ENCODE results near the gene NCKAP5.

The NCKAP5 gene

GRCh38 chr2:132691556-132691955 is 876.7 kb downstream of the NCKAP5 start:
- POLR2A ChIA-PET: no interaction called here
- DNase-seq (ENCODE audit: extremely low spot score): no peak
- TF ChIP-seq SUZ12 (IDR thresholded peaks at IDR 0.05): no peak
- TF ChIP-seq, protein P1, sequence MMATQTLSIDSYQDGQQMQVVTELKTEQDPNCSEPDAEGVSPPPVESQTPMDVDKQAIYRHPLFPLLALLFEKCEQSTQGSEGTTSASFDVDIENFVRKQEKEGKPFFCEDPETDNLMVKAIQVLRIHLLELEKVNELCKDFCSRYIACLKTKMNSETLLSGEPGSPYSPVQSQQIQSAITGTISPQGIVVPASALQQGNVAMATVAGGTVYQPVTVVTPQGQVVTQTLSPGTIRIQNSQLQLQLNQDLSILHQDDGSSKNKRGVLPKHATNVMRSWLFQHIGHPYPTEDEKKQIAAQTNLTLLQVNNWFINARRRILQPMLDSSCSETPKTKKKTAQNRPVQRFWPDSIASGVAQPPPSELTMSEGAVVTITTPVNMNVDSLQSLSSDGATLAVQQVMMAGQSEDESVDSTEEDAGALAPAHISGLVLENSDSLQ (IDR thresholded peaks at IDR 0.05): no peak
- TF ChIP-seq NFRKB (IDR thresholded peaks at IDR 0.05): no peak
- no peak for TF ChIP-seq FOXK2 (IDR thresholded peaks at IDR 0.05)
- TF ChIP-seq L3MBTL2 (conservative IDR thresholded peaks at IDR 0.05): no peak

GRCh38 chr2:132690664-132691303 is 877.5 kb downstream of the NCKAP5 start:
- no peak for DNase-seq (ENCODE audit: extremely low spot score)
- ChIA-PET CTCF (interaction anchor here (0.6 kb wide), 1 partner anchor 829 kb away, joined by 3 read pairs; no protein-coding TSS in a partner anchor), POLR2A (no interaction called here)
- no peak for TF ChIP-seq TARDBP (IDR thresholded peaks at IDR 0.05)
- TF ChIP-seq NFRKB (IDR thresholded peaks at IDR 0.05): no peak
- TF ChIP-seq BHLHE40 (IDR thresholded peaks at IDR 0.05; ENCODE audit: borderline replicate concordance): no peak
- TF ChIP-seq FOXK2 (IDR thresholded peaks at IDR 0.05): no peak
- no peak for TF ChIP-seq L3MBTL2 (conservative IDR thresholded peaks at IDR 0.05)
- TF ChIP-seq ZNF384 (IDR thresholded peaks at IDR 0.05): no peak

More at GRCh38 chr2:132691556-132691955, 876.7 kb downstream of the NCKAP5 start:
- CTCF ChIA-PET: no interaction called here

- DNase-seq (ENCODE audit: extremely low spot score): no peak
- ChIA-PET CTCF (no interaction called here), POLR2A (no interaction called here)
- TF ChIP-seq BHLHE40 (IDR thresholded peaks at IDR 0.05; ENCODE audit: borderline replicate concordance): no peak
- TF ChIP-seq FOXM1 (IDR thresholded peaks at IDR 0.05; ENCODE audit: borderline replicate concordance): no peak
- TF ChIP-seq, protein P1 (IDR thresholded peaks at IDR 0.05): no peak
- no peak for TF ChIP-seq ZNF384 (IDR thresholded peaks at IDR 0.05)
- no peak for TF ChIP-seq NFRKB (IDR thresholded peaks at IDR 0.05)
- no peak for TF ChIP-seq CTBP1 (IDR thresholded peaks at IDR 0.05; ENCODE audit: borderline replicate concordance)
- no peak for TF ChIP-seq ELF4 (IDR thresholded peaks at IDR 0.05)
- no peak for TF ChIP-seq SUZ12 (IDR thresholded peaks at IDR 0.05)
- no peak for TF ChIP-seq TARDBP (IDR thresholded peaks at IDR 0.05)
- TF ChIP-seq FOXK2 (IDR thresholded peaks at IDR 0.05): no peak
- no peak for TF ChIP-seq HDGF (IDR thresholded peaks at IDR 0.05; ENCODE audit: borderline replicate concordance)
- no peak for TF ChIP-seq FOXA1 (IDR thresholded peaks at IDR 0.05)
- TF ChIP-seq SP1 (IDR thresholded peaks at IDR 0.05): no peak
- no peak for TF ChIP-seq L3MBTL2 (conservative IDR thresholded peaks at IDR 0.05)
- no peak for TF ChIP-seq ARNT (IDR thresholded peaks at IDR 0.05)
These were observed 886.5 kb downstream of the NCKAP5 start for GRCh38 chr2:132681766-132682165.

DNA sequence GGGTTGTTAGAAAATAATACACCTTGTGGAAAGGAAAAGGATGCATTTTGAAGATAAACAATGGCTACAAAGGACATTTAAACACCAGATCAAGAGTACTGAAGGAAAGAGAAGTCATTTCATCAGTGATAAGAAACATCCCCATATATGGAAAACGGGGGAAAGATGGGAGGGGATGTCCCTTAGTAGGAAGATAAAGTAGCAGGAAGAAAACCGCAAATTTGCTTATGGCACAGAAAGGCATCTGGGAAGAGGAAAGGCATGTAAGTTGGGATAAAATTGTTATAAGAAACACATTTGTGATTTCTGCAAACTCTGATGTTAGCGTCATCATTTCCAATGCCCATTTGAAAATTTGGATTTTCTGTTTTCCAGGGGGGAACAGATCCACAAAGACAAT is 887.7 kb downstream of the NCKAP5 start:
- no peak for DNase-seq (ENCODE audit: extremely low spot score)
- ChIA-PET CTCF (no interaction called here), POLR2A (no interaction called here)
- TF ChIP-seq FOXK2 (IDR thresholded peaks at IDR 0.05) (no peak), FOXM1 (IDR thresholded peaks at IDR 0.05; ENCODE audit: borderline replicate concordance) (no peak), FOXA1 (IDR thresholded peaks at IDR 0.05) (no peak), ARNT (IDR thresholded peaks at IDR 0.05) (no peak), ZNF384 (IDR thresholded peaks at IDR 0.05) (no peak), ELF4 (IDR thresholded peaks at IDR 0.05) (no peak), SUZ12 (IDR thresholded peaks at IDR 0.05) (no peak), L3MBTL2 (conservative IDR thresholded peaks at IDR 0.05) (no peak), LEF1 (IDR thresholded peaks at IDR 0.05; ENCODE audit: borderline replicate concordance) (no peak), TARDBP (IDR thresholded peaks at IDR 0.05) (no peak), BHLHE40 (IDR thresholded peaks at IDR 0.05; ENCODE audit: borderline replicate concordance) (no peak), SP1 (IDR thresholded peaks at IDR 0.05) (no peak), HDGF (IDR thresholded peaks at IDR 0.05; ENCODE audit: borderline replicate concordance) (no peak), CTBP1 (IDR thresholded peaks at IDR 0.05; ENCODE audit: borderline replicate concordance) (no peak), NFRKB (IDR thresholded peaks at IDR 0.05) (no peak)
- TF ChIP-seq, protein P1 (IDR thresholded peaks at IDR 0.05): no peak

DNA sequence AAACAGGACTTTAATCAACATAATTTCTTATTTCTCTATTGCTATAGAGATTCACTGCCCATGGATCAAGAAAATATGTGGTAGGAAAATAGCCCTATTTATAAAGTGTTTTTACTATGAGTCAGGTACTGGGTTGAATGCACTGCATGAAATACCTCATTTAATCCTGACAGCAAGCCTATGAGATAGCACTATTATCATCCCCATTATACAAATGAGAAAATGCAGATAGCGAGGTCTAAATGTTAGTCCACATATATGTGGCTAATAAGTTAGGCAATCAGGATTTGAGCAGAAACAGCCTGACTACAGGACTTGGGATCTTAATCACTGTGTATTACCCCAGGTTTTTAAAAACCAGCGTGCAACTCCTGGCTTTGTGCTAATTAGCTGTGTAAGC is 889.8 kb downstream of the NCKAP5 start:
- DNase-seq (ENCODE audit: extremely low spot score): no peak
- no peak for TF ChIP-seq FOXM1 (IDR thresholded peaks at IDR 0.05; ENCODE audit: borderline replicate concordance)
- TF ChIP-seq FOXK2 (IDR thresholded peaks at IDR 0.05): no peak
- no peak for TF ChIP-seq ELF4 (IDR thresholded peaks at IDR 0.05)
- no peak for TF ChIP-seq LEF1 (IDR thresholded peaks at IDR 0.05; ENCODE audit: borderline replicate concordance)
- TF ChIP-seq FOXA1 (IDR thresholded peaks at IDR 0.05): no peak
- TF ChIP-seq L3MBTL2 (conservative IDR thresholded peaks at IDR 0.05): no peak
- no peak for TF ChIP-seq HDGF (IDR thresholded peaks at IDR 0.05; ENCODE audit: borderline replicate concordance)
- no peak for TF ChIP-seq CTBP1 (IDR thresholded peaks at IDR 0.05; ENCODE audit: borderline replicate concordance)
- no peak for TF ChIP-seq NFRKB (IDR thresholded peaks at IDR 0.05)
- TF ChIP-seq, protein P1 (IDR thresholded peaks at IDR 0.05): no peak
- TF ChIP-seq SUZ12 (IDR thresholded peaks at IDR 0.05): no peak
- no peak for TF ChIP-seq ZNF384 (IDR thresholded peaks at IDR 0.05)
- TF ChIP-seq BHLHE40 (IDR thresholded peaks at IDR 0.05; ENCODE audit: borderline replicate concordance): no peak
- TF ChIP-seq ARNT (IDR thresholded peaks at IDR 0.05): no peak
- no peak for TF ChIP-seq TARDBP (IDR thresholded peaks at IDR 0.05)
- CTCF ChIA-PET: no interaction called here
- POLR2A ChIA-PET: no interaction called here

- TF ChIP-seq ZNF384 (IDR thresholded peaks at IDR 0.05): no peak
- DNase-seq (ENCODE audit: extremely low spot score): no peak
- CTCF ChIA-PET: no interaction called here
- POLR2A ChIA-PET: no interaction called here
These were observed 890.6 kb downstream of the NCKAP5 start for GRCh38 chr2:132677661-132678060.

Data from HEK293T (cell line).